ENCODE results near the gene CAMK1D. TPM values are rescaled to one million over a fixed set of nuclear protein-coding genes. Genes with fewer than 3 reads are reported as not detected.
A peak's percentile ranks its signal among the peaks of the same experiment; 100 is the strongest.

The CAMK1D gene
- total RNA-seq, 2 donors from 2014 or later, result 4.8 to 14.5 TPM

DNA sequence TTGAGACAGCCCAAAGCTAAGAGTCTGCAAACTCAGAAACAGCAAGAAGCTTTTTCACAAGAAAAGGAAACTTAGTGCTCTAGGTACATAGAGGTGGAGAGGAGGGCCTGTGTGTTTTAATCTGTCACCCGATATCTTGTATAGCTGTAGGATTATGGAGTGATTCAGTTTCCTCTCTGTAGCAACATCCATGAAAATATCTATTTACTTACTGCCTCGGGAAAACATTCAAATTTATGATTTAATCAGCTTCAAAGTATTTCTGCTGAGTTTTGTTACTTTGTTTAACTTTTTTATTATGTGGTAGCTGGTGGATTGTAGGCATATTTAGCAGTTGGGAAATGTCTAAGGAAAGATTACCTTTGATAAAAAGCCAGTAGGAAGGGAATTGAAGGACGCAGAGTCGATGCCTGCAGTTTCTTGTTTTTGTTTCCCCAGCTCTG is 360.2 kb downstream of the CAMK1D start:
- Histone ChIP-seq H3K4me3 (no peak overlapping the region), H3K36me3 (no peaks in the 10 kb centered on the region), H3K9me3 (no peaks in the 10 kb centered on the region), H3K4me1 (replicated peaks) (no peaks in the 10 kb centered on the region), H3K27me3 (replicated peaks; ENCODE audit: insufficient read depth) (no peaks in the 10 kb centered on the region), H3K27ac (peak overlapping the region in 1 of 2 donors; percentile 12)
- TF ChIP-seq CTCF (IDR thresholded peaks at IDR 0.05) (no peak), POLR2AphosphoS5 (IDR thresholded peaks at IDR 0.05) (no peak), POLR2A (IDR thresholded peaks at IDR 0.05) (no peak)
- DNase-seq (ENCODE audit: low spot score), result no peak
- intact Hi-C loops (cut with DNase I), result loop anchor here (5.0 kb wide), 1 partner anchor 362 kb away; the partner anchor contains the start of gene CAMK1D
- WGBS, result 26% methylated on average over 4 of the region's 4 CpGs

- TF ChIP-seq POLR2A (IDR thresholded peaks at IDR 0.05) (no peak), POLR2AphosphoS5 (IDR thresholded peaks at IDR 0.05) (no peak), CTCF (IDR thresholded peaks at IDR 0.05) (no peak)
- Histone ChIP-seq H3K4me3 (no peak overlapping the region), H3K27me3 (replicated peaks; ENCODE audit: insufficient read depth) (no peaks in the 10 kb centered on the region), H3K27ac (no peak overlapping the region), H3K36me3 (no peaks in the 10 kb centered on the region), H3K9me3 (no peaks in the 10 kb centered on the region), H3K4me1 (replicated peaks) (no peaks in the 10 kb centered on the region)
- 82% methylated on average over 8 of the region's 8 CpGs for WGBS
- no peak for DNase-seq (ENCODE audit: low spot score)
- intact Hi-C loops (cut with DNase I), result loop anchor here (2.0 to 5.0 kb wide), 2 partner anchors 445 to 498 kb away; no protein-coding TSS in a partner anchor
Observed at GRCh38 chr10:12710157-12710556, 360.8 kb downstream of the CAMK1D start.

GRCh38 chr10:12710594-12711349 is 361.4 kb downstream of the CAMK1D start:
- no peak overlapping the region for H3K4me3 ChIP-seq
- 31% methylated on average over 9 of the region's 9 CpGs for WGBS
- no peaks in the 10 kb centered on the region for H3K27me3 ChIP-seq (replicated peaks; ENCODE audit: insufficient read depth)
- H3K27ac ChIP-seq, result peak overlapping the region in 1 of 2 donors; percentile 7
- peak; percentile 68 to 85 (median 82) for TF ChIP-seq CTCF (IDR thresholded peaks at IDR 0.05)
- no peak for TF ChIP-seq POLR2A (IDR thresholded peaks at IDR 0.05)
- TF ChIP-seq POLR2AphosphoS5 (IDR thresholded peaks at IDR 0.05), result peak; percentile 34
- intact Hi-C loops (cut with DNase I), result loop anchor here (2.0 to 5.0 kb wide), 2 partner anchors 446 to 498 kb away; no protein-coding TSS in a partner anchor
- peak; percentile 66 for DNase-seq (ENCODE audit: low spot score)
- no peaks in the 10 kb centered on the region for H3K4me1 ChIP-seq (replicated peaks)
- H3K36me3 ChIP-seq, result no peaks in the 10 kb centered on the region
- no peaks in the 10 kb centered on the region for H3K9me3 ChIP-seq

DNA sequence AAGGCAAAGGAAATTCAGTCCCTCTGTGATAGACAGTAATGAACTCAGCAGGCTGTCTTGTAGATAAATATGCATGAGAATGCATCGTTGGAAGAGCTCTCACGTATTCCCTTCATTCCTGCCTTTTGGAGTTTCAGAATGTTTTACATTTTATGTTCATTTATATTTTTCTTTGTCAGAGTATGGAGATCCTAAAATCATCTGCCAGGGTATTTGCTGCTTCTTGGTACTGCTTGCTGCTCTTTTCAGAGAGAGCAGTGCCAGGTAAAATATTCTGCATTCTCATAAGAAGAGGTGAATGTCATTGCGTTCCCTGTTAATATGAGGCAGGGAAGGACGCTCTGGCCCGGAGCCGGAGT is 362.0 kb downstream of the CAMK1D start:
- Histone ChIP-seq H3K36me3 (no peaks in the 10 kb centered on the region), H3K4me1 (replicated peaks) (no peaks in the 10 kb centered on the region), H3K9me3 (no peaks in the 10 kb centered on the region), H3K27me3 (replicated peaks; ENCODE audit: insufficient read depth) (no peaks in the 10 kb centered on the region), H3K4me3 (no peak overlapping the region), H3K27ac (no peak overlapping the region)
- intact Hi-C loops (cut with DNase I), result loop anchor here (2.0 to 5.0 kb wide), 2 partner anchors 447 to 499 kb away; no protein-coding TSS in a partner anchor
- no peak for DNase-seq (ENCODE audit: low spot score)
- TF ChIP-seq POLR2A (IDR thresholded peaks at IDR 0.05) (no peak), POLR2AphosphoS5 (IDR thresholded peaks at IDR 0.05) (no peak), CTCF (IDR thresholded peaks at IDR 0.05) (peak in 1 of 4 experiments; percentile 3)
- 66% methylated on average over 6 of the region's 6 CpGs for WGBS
